GM10266 (cell line): ENCODE results near the gene ATP2B2.

ENCODE experiments used
- DNase-seq: peaks from one replicate; pipeline ENCODE4 v3.0.0; 2012; ENCODE audit errors: extremely low spot score
- CTCF ChIP-seq: IDR thresholded peaks from 2 replicates; pipeline ENCODE4 v1.5.1; 2012; ENCODE audit warnings: mild to moderate bottlenecking, low read depth; ENCODE audit not compliant: control insufficient read depth, insufficient read depth; ENCODE audit errors: missing control alignments

The ATP2B2 gene

GRCh38 chr3:10312861-10313260, 192.5 kb downstream of the ATP2B2 start:
- no peak for TF ChIP-seq CTCF
- DNase-seq = no peak

GRCh38 chr3:10312391-10312790, 193.0 kb downstream of the ATP2B2 start:
- DNase-seq = no peak
- no peak for TF ChIP-seq CTCF

GRCh38 chr3:10311710-10312109, 193.7 kb downstream of the ATP2B2 start:
- DNase-seq = no peak
- no peak for TF ChIP-seq CTCF

GRCh38 chr3:10310578-10310977, 194.8 kb downstream of the ATP2B2 start:
- no peak for TF ChIP-seq CTCF

GRCh38 chr3:10309736-10310135, 195.7 kb downstream of the ATP2B2 start:
- DNase-seq = no peak

More at GRCh38 chr3:10310578-10310977, 194.8 kb downstream of the ATP2B2 start:
- no peak for DNase-seq

GRCh38 chr3:10308678-10309077, 196.7 kb downstream of the ATP2B2 start:
- no peak for TF ChIP-seq CTCF
- no peak for DNase-seq

More at GRCh38 chr3:10309736-10310135, 195.7 kb downstream of the ATP2B2 start:
- no peak for TF ChIP-seq CTCF

- no peak for TF ChIP-seq CTCF
Observed at GRCh38 chr3:10306156-10306555, 199.2 kb downstream of the ATP2B2 start.

More at GRCh38 chr3:10306156-10306555, 199.2 kb downstream of the ATP2B2 start:
- DNase-seq = no peak
